RPMI7951 (cell line): ENCODE results near the gene SSPN. TPM values are rescaled to one million over a fixed set of nuclear protein-coding genes. Genes with fewer than 3 reads are reported as not detected.

Experiments used
- DNase-seq: peaks from one replicate; pipeline ENCODE4 v3.0.0-alpha.2; 2012; ENCODE audit warnings: low read depth
- total RNA-seq: library from RNA; depleted of rRNA; stranded (reverse); fragments of >200 nt; shearing (Covaris generic); gene quantifications from 2 replicates; pipeline ENCODE4 v1.2.3, GENCODE V29; 2014

Gene SSPN
- total RNA-seq, 1 experiment from 2014 or later: 13.2 TPM

- DNase-seq: no peak
Measured at GRCh38 chr12:26187014-26187798, 8.2 kb upstream of the SSPN start.

- peak; percentile 84 for DNase-seq
Measured at GRCh38 chr12:26188127-26188526, 7.2 kb upstream of the SSPN start.

- DNase-seq: no peak
Measured at GRCh38 chr12:26188641-26189040, 6.7 kb upstream of the SSPN start.

- DNase-seq: no peak
Measured at GRCh38 chr12:26192142-26192541, 3.2 kb upstream of the SSPN start.

DNA sequence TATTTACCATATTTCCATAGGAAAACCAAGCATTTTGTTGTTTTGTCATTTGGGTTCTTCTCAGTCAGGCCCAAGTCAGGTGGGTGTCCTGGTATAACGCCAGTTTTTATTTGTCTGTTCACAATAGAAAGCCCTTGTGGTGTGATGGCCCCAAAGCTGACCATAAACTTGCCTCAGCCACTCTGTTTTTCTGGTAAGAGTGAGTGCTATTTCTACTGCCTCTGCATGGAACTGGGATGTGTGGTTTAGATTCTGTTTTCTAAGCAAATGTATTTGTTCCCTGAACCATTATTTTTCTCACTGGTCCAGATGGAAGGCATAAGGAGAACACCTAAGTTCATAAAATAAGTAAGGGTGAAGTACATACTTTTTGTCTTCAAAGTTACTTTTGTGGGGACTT is 1.8 kb upstream of the SSPN start:
- no peak for DNase-seq

GRCh38 chr12:26195641-26196420 is 458 bp downstream of the SSPN start:
- peak; percentile 60 for DNase-seq

DNA sequence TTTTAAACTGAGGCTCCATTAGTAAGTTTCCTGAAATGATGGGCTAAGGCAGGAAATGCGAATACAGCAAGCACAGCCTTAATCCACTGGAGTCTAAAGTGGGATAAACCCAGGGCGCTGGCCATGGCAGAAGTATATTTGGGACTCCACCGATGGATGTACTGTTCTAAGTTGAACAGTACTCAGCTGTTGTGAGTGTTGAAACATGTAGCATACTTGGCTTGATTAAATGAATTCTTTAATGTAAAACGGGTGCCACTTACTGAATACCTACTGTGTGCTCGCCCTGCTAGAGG is 996 bp downstream of the SSPN start:
- DNase-seq: peak; percentile 25

- DNase-seq: peak; percentile 63
Measured at GRCh38 chr12:26197832-26198231, 2.5 kb downstream of the SSPN start.

DNA sequence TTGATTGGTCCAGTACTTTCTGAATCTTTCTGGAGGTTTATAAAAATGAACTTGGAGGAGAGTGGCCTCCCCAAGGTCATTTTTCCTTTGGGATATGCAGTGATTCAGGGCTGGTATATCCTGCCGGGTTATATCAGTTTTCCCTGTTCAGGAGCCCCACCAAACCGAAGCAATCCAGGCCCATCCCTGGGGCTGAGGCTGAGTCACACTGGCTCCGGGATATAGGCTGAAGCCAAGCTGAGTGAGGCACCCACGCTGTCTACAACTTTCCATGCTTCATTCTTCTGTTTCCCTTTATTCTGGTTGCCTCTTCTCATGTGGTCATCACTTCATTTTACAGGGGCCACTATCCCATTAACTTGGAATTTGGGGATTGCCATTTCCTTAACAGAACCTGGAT is 3.4 kb downstream of the SSPN start:
- DNase-seq: peak; percentile 83

GRCh38 chr12:26203167-26203780 is 7.9 kb downstream of the SSPN start:
- DNase-seq: no peak

- DNase-seq: no peak
Measured at GRCh38 chr12:26204612-26205289, 9.4 kb downstream of the SSPN start.

DNA sequence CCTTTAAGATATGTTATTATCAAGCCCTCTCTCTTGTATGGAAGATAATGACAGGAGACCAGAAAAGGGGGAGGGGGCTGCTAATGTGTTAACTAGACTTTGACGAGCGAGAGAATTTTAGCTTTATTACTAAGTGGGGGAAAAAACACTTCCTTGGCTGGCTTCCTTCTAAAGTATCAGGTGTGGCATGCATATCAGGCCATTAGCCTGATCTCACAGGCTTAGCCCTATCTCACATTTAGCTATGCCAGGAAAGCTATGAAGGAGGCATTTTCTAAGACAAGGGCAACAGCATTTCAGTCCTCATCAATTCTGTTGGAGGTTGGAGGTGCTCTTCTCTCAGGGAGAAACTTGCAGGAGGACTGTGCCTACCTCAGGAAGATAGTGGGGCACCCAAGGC is 9.9 kb downstream of the SSPN start:
- DNase-seq: no peak

- no peak for DNase-seq
Measured at GRCh38 chr12:26205941-26206340, 10.6 kb downstream of the SSPN start.

- no peak for DNase-seq
Measured at GRCh38 chr12:26211331-26211730, 16.0 kb downstream of the SSPN start.

- no peak for DNase-seq
Measured at GRCh38 chr12:26212396-26212795, 17.0 kb downstream of the SSPN start.

GRCh38 chr12:26212988-26213387 is 17.6 kb downstream of the SSPN start:
- no peak for DNase-seq

GRCh38 chr12:26214121-26214520 is 18.7 kb downstream of the SSPN start:
- DNase-seq: no peak

DNA sequence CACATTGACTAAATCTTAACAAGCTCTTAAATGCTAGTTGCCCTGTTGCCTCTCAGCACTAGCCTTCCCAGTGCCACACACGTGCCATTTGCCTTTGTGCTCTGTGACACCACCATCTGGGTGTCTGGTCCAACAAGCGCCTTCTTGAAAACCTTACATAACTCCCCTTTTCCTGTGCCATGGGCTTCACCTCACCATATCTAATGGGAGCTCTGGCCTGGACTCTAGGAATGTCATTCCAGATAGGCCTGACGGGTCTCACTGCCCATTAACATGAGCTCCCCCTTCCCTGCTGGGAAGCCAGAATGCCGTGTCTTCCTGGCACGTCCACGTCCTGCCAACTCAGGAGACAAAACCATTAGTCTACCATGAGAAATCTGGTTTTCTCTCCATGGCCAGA is 24.4 kb downstream of the SSPN start:
- no peak for DNase-seq

GRCh38 chr12:26224657-26225056 is 29.3 kb downstream of the SSPN start:
- DNase-seq: no peak

DNA sequence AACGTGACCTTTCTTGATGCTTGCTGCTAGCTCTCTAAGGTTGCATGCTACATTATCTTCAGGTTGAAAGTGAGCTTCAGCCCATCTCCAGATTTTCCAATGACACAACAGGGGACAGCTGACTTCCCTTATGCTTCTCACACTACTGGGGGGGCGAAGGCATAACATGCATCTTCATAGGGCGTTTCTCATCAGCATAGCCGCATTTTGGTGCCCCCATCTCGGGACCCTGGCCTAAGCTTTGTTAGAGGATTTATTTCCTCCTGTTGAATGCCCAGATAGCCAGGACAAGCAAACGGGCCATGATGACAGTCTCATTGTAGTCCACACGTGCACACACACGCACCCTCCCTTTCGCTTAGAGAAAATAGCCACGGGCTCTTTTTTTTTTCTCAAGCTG is 30.7 kb downstream of the SSPN start:
- DNase-seq: no peak

- peak; percentile 71 for DNase-seq
Measured at GRCh38 chr12:26226629-26227360, 31.4 kb downstream of the SSPN start.

- no peak for DNase-seq
Measured at GRCh38 chr12:26227361-26227745, 32.0 kb downstream of the SSPN start.
